ENCODE measurements around the gene EVI2B.

The EVI2B gene

GRCh38 chr17:31308372-31309334 lies 5.2 kb downstream of the EVI2B start:
- Histone ChIP-seq H3K27ac (ENCODE audit: low read length) (no peak overlapping the region), H3K9ac (ENCODE audit: low read depth, low read length) (no peak overlapping the region), H3K9me3 (ENCODE audit: insufficient read depth, low read depth, low read length) (no peaks in the 10 kb centered on the region), H3K4me3 (ENCODE audit: low read length) (no peak overlapping the region), H3K36me3 (ENCODE audit: insufficient read depth, low read depth, low read length) (no peaks in the 10 kb centered on the region), H3K27me3 (ENCODE audit: insufficient read depth, low read length) (no peaks in the 10 kb centered on the region), H3K4me1 (ENCODE audit: insufficient read depth, low read length) (no peaks in the 10 kb centered on the region)

GRCh38 chr17:31307640-31308039 lies 6.2 kb downstream of the EVI2B start:
- Histone ChIP-seq H3K4me3 (ENCODE audit: low read length) (no peak overlapping the region), H3K27ac (ENCODE audit: low read length) (no peak overlapping the region)

DNA sequence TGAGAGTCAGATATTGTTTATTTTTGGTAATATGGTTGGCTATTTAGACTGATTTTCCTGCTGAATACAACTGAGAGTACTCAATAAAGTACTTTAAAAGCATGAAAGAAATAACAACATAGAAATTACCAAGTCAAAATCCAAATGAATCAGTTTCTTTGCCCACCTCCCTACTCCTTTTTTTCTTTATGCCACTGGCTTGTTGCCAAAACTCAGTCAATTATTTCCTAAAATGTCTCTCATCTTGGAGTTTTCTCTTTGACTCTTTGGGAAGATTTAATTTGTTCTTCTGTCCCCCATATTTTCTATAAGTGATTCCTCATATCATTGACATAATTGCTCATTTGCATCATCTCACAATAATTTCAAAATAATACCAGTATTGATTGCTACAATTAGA lies 14.2 kb downstream of the EVI2B start:
- no peaks in the 10 kb centered on the region for H3K36me3 ChIP-seq (ENCODE audit: insufficient read depth, low read depth, low read length)

More at GRCh38 chr17:31307640-31308039, 6.2 kb downstream of the EVI2B start:
- Histone ChIP-seq H3K27me3 (ENCODE audit: insufficient read depth, low read length) (no peaks in the 10 kb centered on the region), H3K4me1 (ENCODE audit: insufficient read depth, low read length) (no peaks in the 10 kb centered on the region), H3K9ac (ENCODE audit: low read depth, low read length) (no peak overlapping the region), H3K9me3 (ENCODE audit: insufficient read depth, low read depth, low read length) (no peaks in the 10 kb centered on the region), H3K36me3 (ENCODE audit: insufficient read depth, low read depth, low read length) (no peaks in the 10 kb centered on the region)

GRCh38 chr17:31297090-31297489 lies 16.8 kb downstream of the EVI2B start, which contains the start of gene OMG:
Gene OMG, minus strand, starts transcription at chr17:31297239. Its CDS starts 908 bp downstream, at chr17:31296331.
- Histone ChIP-seq H3K9me3 (ENCODE audit: insufficient read depth, low read depth, low read length) (no peaks in the 10 kb centered on the region), H3K36me3 (ENCODE audit: insufficient read depth, low read depth, low read length) (no peaks in the 10 kb centered on the region), H3K27me3 (ENCODE audit: insufficient read depth, low read length) (no peaks in the 10 kb centered on the region), H3K9ac (ENCODE audit: low read depth, low read length) (no peak within 1 kb of the TSS), H3K4me1 (ENCODE audit: insufficient read depth, low read length) (no peaks in the 10 kb centered on the region; the same call in 1 of the 2 replicates), H3K27ac (ENCODE audit: low read length) (no peak within 1 kb of the TSS), H3K4me3 (ENCODE audit: low read length) (no peak within 1 kb of the TSS)

More for the DNA sequence above, 14.2 kb downstream of the EVI2B start:
- no peak overlapping the region for H3K4me3 ChIP-seq (ENCODE audit: low read length)
- no peaks in the 10 kb centered on the region for H3K9me3 ChIP-seq (ENCODE audit: insufficient read depth, low read depth, low read length)
- no peaks in the 10 kb centered on the region for H3K27me3 ChIP-seq (ENCODE audit: insufficient read depth, low read length)
- no peaks in the 10 kb centered on the region; the same call in 1 of the 2 replicates for H3K4me1 ChIP-seq (ENCODE audit: insufficient read depth, low read length)
- H3K27ac ChIP-seq (ENCODE audit: low read length) = no peak overlapping the region
- no peak overlapping the region for H3K9ac ChIP-seq (ENCODE audit: low read depth, low read length)

DNA sequence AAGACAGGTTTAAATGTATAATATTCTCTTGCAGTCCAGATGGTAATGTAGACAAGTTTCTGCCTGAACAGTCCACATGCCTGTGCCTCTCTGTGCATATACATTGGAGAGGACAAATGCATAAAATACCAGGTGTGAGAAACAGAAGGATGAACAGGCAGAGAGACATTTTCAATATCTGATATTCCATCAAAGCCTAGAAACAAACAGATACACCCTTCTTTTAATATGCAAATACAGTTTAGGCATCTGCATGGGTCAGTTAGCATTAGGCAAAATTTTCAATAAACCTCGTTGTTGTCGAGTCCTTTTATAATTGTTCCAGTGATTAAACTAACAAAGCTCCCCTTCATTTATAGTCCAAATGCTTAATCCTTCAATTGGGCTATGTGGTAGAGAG lies 17.7 kb downstream of the EVI2B start:
- no peaks in the 10 kb centered on the region; the same call in 1 of the 2 replicates for H3K4me1 ChIP-seq (ENCODE audit: insufficient read depth, low read length)
- H3K9me3 ChIP-seq (ENCODE audit: insufficient read depth, low read depth, low read length) = no peaks in the 10 kb centered on the region
- H3K4me3 ChIP-seq (ENCODE audit: low read length) = no peak overlapping the region
- H3K27ac ChIP-seq (ENCODE audit: low read length) = no peak overlapping the region
- H3K36me3 ChIP-seq (ENCODE audit: insufficient read depth, low read depth, low read length) = no peaks in the 10 kb centered on the region
- H3K27me3 ChIP-seq (ENCODE audit: insufficient read depth, low read length) = no peaks in the 10 kb centered on the region
- H3K9ac ChIP-seq (ENCODE audit: low read depth, low read length) = no peak overlapping the region

- H3K36me3 ChIP-seq (ENCODE audit: insufficient read depth, low read depth, low read length) = no peaks in the 10 kb centered on the region
- no peak overlapping the region for H3K9ac ChIP-seq (ENCODE audit: low read depth, low read length)
- H3K4me3 ChIP-seq (ENCODE audit: low read length) = no peak overlapping the region
- no peaks in the 10 kb centered on the region; the same call in 1 of the 2 replicates for H3K4me1 ChIP-seq (ENCODE audit: insufficient read depth, low read length)
- H3K9me3 ChIP-seq (ENCODE audit: insufficient read depth, low read depth, low read length) = no peaks in the 10 kb centered on the region
- no peak overlapping the region for H3K27ac ChIP-seq (ENCODE audit: low read length)
- H3K27me3 ChIP-seq (ENCODE audit: insufficient read depth, low read length) = no peaks in the 10 kb centered on the region
Observed at GRCh38 chr17:31295489-31295871, 18.4 kb downstream of the EVI2B start.

- H3K9me3 ChIP-seq (ENCODE audit: insufficient read depth, low read depth, low read length) = no peaks in the 10 kb centered on the region
Observed at GRCh38 chr17:31294820-31295488, 18.9 kb downstream of the EVI2B start.

DNA sequence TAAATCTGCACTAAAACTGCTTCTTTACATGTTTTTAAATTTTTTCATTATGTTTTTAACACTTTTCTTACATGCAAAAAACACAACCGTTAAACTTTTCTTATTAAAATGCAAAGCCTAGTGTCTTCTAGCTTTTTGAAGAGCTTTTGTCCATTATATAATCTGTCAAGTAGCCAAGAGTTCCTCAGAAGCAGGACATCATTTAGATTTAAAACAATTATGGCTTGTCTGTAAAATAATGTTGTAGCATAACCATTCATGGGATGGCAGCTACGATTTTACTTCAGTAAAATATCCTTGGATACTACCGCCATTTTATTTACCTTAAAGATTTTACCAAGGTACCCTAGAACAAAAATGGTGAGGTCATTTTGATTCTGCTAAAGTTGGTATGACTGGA lies 19.6 kb downstream of the EVI2B start:
- H3K4me1 ChIP-seq (ENCODE audit: insufficient read depth, low read length) = no peaks in the 10 kb centered on the region; the same call in 1 of the 2 replicates
- no peak overlapping the region for H3K9ac ChIP-seq (ENCODE audit: low read depth, low read length)
- H3K27me3 ChIP-seq (ENCODE audit: insufficient read depth, low read length) = no peaks in the 10 kb centered on the region
- H3K9me3 ChIP-seq (ENCODE audit: insufficient read depth, low read depth, low read length) = no peaks in the 10 kb centered on the region
- H3K27ac ChIP-seq (ENCODE audit: low read length) = no peak overlapping the region
- H3K36me3 ChIP-seq (ENCODE audit: insufficient read depth, low read depth, low read length) = no peaks in the 10 kb centered on the region
- no peak overlapping the region for H3K4me3 ChIP-seq (ENCODE audit: low read length)

More at GRCh38 chr17:31294820-31295488, 18.9 kb downstream of the EVI2B start:
- Histone ChIP-seq H3K27ac (ENCODE audit: low read length) (no peak overlapping the region), H3K27me3 (ENCODE audit: insufficient read depth, low read length) (no peaks in the 10 kb centered on the region), H3K36me3 (ENCODE audit: insufficient read depth, low read depth, low read length) (no peaks in the 10 kb centered on the region), H3K4me1 (ENCODE audit: insufficient read depth, low read length) (no peaks in the 10 kb centered on the region; the same call in 1 of the 2 replicates), H3K4me3 (ENCODE audit: low read length) (no peak overlapping the region), H3K9ac (ENCODE audit: low read depth, low read length) (no peak overlapping the region)

DNA sequence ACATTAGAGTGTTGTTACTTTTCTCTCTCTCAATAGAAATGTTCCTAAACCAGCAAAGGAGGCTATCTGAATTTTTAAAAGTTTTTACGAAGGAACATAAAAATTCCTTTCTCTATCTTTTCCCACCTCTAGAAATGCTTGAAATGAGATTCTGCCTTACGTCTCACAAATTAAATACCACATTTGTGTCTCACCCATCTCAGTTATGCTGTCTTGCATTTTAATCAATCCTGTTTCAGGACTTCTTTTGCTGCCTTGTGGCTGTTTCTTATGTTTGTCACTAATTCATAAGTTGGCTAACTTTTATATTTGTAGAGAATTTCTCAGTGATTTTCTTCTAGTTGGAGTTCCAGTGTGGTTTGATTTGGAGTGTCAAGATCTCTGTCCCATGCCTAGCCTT lies 20.3 kb downstream of the EVI2B start:
- Histone ChIP-seq H3K9ac (ENCODE audit: low read depth, low read length) (no peak overlapping the region), H3K27me3 (ENCODE audit: insufficient read depth, low read length) (no peaks in the 10 kb centered on the region), H3K9me3 (ENCODE audit: insufficient read depth, low read depth, low read length) (no peaks in the 10 kb centered on the region), H3K27ac (ENCODE audit: low read length) (no peak overlapping the region), H3K36me3 (ENCODE audit: insufficient read depth, low read depth, low read length) (no peaks in the 10 kb centered on the region), H3K4me3 (ENCODE audit: low read length) (no peak overlapping the region), H3K4me1 (ENCODE audit: insufficient read depth, low read length) (no peaks in the 10 kb centered on the region; the same call in 1 of the 2 replicates)

GRCh38 chr17:31291820-31292219 lies 22.0 kb downstream of the EVI2B start:
- Histone ChIP-seq H3K9ac (ENCODE audit: low read depth, low read length) (no peak overlapping the region), H3K27ac (ENCODE audit: low read length) (no peak overlapping the region), H3K9me3 (ENCODE audit: insufficient read depth, low read depth, low read length) (no peaks in the 10 kb centered on the region), H3K36me3 (ENCODE audit: insufficient read depth, low read depth, low read length) (no peaks in the 10 kb centered on the region), H3K4me3 (ENCODE audit: low read length) (no peak overlapping the region), H3K4me1 (ENCODE audit: insufficient read depth, low read length) (no peaks in the 10 kb centered on the region; the same call in 1 of the 2 replicates), H3K27me3 (ENCODE audit: insufficient read depth, low read length) (no peaks in the 10 kb centered on the region)

GRCh38 chr17:31289790-31290189 lies 24.1 kb downstream of the EVI2B start:
- H3K9ac ChIP-seq (ENCODE audit: low read depth, low read length) = no peak overlapping the region
- H3K9me3 ChIP-seq (ENCODE audit: insufficient read depth, low read depth, low read length) = no peaks in the 10 kb centered on the region
- no peak overlapping the region for H3K4me3 ChIP-seq (ENCODE audit: low read length)
- no peaks in the 10 kb centered on the region for H3K27me3 ChIP-seq (ENCODE audit: insufficient read depth, low read length)
- H3K4me1 ChIP-seq (ENCODE audit: insufficient read depth, low read length) = no peaks in the 10 kb centered on the region
- no peak overlapping the region for H3K27ac ChIP-seq (ENCODE audit: low read length)
- H3K36me3 ChIP-seq (ENCODE audit: insufficient read depth, low read depth, low read length) = no peaks in the 10 kb centered on the region

Measured in iPS-20b (cell line).